ENCODE results near the gene RSPH10B.
"Not testable (repeated sequence)": the region's sequence is repeated elsewhere in the genome, so short reads cannot be mapped to it uniquely, and the experiment has no call there.

RSPH10B gene

DNA sequence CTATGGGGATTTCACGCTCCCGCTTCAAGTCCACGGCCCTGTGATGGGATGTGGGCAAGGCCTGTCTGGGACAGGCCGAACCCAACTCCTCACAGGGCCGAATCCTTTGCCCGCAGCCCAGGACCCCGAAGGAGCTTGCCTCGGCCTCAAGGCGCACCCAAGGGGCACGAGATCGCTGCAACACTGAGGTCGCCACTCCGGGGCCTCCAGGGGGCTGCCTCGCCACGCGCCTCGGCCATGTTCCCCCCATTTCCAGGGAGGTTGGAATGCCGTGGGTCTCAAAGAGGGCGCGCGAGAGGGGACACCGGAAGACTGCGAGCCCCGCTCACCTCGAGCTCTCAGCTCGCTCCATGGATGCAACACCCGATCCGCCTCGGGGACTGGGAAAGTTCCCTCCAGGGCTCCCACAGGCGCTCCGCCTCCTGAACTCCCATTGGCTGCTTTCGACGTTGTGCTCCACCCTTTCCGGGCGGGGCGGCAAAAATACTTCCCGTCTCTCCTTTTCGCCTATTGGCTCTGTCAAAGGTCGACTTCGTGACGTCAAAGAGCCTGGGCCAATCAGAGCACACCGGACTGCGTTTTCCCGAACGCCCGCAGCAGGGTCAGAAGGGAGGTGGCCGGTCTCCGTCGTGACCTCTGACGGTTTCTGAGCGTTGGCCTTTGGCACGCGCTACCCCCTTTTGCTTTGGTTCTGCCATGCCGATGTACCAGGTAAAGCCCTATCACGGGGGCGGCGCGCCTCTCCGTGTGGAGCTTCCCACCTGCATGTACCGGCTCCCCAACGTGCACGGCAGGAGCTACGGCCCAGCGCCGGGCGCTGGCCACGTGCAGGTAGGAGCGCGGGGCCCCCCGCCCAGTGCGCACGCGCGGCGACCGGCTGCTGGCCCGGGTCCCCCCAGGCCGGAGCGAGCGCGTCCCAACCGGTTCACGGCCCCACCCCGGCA is 38.5 kb upstream of the RSPH10B start, which contains the start of the genes AIMP2 and PMS2:
TSS of gene AIMP2 (plus strand) at position 605 of the 944 bp plus-strand sequence. CDS start at position 697, 92 bp downstream.
TSS of gene PMS2 (minus strand) at position 382 of the 944 bp plus-strand sequence. CDS start at position 352, 30 bp downstream.
- TF ChIP-seq, protein P1, sequence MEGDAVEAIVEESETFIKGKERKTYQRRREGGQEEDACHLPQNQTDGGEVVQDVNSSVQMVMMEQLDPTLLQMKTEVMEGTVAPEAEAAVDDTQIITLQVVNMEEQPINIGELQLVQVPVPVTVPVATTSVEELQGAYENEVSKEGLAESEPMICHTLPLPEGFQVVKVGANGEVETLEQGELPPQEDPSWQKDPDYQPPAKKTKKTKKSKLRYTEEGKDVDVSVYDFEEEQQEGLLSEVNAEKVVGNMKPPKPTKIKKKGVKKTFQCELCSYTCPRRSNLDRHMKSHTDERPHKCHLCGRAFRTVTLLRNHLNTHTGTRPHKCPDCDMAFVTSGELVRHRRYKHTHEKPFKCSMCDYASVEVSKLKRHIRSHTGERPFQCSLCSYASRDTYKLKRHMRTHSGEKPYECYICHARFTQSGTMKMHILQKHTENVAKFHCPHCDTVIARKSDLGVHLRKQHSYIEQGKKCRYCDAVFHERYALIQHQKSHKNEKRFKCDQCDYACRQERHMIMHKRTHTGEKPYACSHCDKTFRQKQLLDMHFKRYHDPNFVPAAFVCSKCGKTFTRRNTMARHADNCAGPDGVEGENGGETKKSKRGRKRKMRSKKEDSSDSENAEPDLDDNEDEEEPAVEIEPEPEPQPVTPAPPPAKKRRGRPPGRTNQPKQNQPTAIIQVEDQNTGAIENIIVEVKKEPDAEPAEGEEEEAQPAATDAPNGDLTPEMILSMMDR (IDR thresholded peaks at IDR 0.05; ENCODE audit: poor library complexity, severe bottlenecking): no peak
- Histone ChIP-seq H3K4me1 (ENCODE audit: insufficient read depth, poor library complexity, severe bottlenecking) (no peaks in the 10 kb centered on the region), H3K36me3 (ENCODE audit: low read depth) (peaks cover 20% of the 10 kb centered on the region), H3K9me3 (ENCODE audit: severe bottlenecking) (no peaks in the 10 kb centered on the region), H3K27me3 (ENCODE audit: insufficient read depth, poor library complexity, severe bottlenecking) (no peaks in the 10 kb centered on the region), H3K4me3 (ENCODE audit: severe bottlenecking) (peak within 1 kb of the TSS; percentile 64), H3K27ac (ENCODE audit: poor library complexity, severe bottlenecking) (peak within 1 kb of the TSS; percentile 53)
- peak; percentile 97 for DNase-seq (ENCODE audit: low spot score)
- peak; percentile 92 for ATAC-seq (ENCODE audit: low read depth)

DNA sequence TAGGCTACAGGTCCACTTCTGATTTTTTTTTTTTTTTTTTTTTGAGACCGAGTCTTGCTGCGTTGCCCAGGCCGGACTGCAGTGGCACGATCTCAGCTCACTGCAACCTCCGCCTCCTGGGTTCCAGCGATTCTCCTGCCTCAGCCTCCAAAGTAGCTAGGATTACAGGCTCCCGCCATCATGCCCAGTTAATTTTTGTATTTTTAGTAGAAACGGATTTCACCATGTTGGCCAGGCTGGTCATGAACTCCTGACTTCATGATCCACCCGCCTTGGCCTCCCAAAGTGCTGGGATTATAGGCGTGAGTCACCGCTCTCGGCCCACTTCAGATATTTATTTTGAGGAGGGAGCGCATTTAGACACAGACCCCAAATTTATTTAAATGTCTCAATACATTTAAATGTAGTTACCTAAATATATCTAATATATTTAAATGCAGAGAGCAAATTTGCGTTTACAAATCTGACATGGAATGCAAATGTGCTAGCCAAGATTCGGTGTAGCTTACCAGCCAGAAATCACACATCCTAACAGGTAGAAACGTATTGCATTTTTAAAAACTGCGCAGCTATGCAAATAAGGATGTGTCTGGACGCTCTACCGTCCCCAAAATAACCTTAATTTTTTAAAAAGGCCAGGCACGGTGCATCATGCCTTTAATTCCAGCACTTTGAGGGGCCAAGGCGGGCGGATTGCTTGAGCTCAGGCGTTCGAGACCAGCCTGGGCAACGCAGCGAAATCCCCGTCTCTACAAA is 37.5 kb upstream of the RSPH10B start:
- peaks cover 25% of the 10 kb centered on the region for H3K36me3 ChIP-seq (ENCODE audit: low read depth)
- not testable (repeated sequence) for DNase-seq (ENCODE audit: low spot score); ATAC-seq (ENCODE audit: low read depth); H3K9me3 ChIP-seq (ENCODE audit: severe bottlenecking); H3K4me1 ChIP-seq (ENCODE audit: insufficient read depth, poor library complexity, severe bottlenecking); H3K27me3 ChIP-seq (ENCODE audit: insufficient read depth, poor library complexity, severe bottlenecking)
- H3K27ac ChIP-seq (ENCODE audit: poor library complexity, severe bottlenecking): peak overlapping the region; percentile 53
- H3K4me3 ChIP-seq (ENCODE audit: severe bottlenecking): peak overlapping the region; percentile 64

DNA sequence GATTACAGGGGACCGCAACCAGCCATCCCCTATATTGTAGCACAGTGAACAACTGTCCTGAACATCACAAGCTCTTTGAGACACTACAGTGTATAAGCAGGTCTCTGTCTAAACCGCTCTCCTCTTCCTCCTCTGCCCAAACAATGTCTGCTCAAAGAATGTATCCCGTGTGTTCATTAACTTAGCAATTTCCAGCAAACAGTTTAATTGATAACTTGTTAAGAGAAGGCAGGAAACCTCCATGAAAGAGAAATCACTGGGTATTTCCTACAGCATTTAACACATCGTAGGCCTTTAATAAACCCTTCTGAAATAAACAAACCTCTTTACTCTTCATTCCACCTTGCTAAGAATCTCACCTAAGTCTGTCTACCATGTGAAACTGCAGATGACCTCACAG is 36.9 kb upstream of the RSPH10B start:
- TF ChIP-seq, protein P1 (IDR thresholded peaks at IDR 0.05; ENCODE audit: poor library complexity, severe bottlenecking): no peak
- Histone ChIP-seq H3K9me3 (ENCODE audit: severe bottlenecking) (no peaks in the 10 kb centered on the region), H3K27ac (ENCODE audit: poor library complexity, severe bottlenecking) (no peak overlapping the region), H3K36me3 (ENCODE audit: low read depth) (peaks cover 26% of the 10 kb centered on the region), H3K27me3 (ENCODE audit: insufficient read depth, poor library complexity, severe bottlenecking) (no peaks in the 10 kb centered on the region), H3K4me1 (ENCODE audit: insufficient read depth, poor library complexity, severe bottlenecking) (no peaks in the 10 kb centered on the region), H3K4me3 (ENCODE audit: severe bottlenecking) (no peak overlapping the region)
- DNase-seq (ENCODE audit: low spot score) (no peak), ATAC-seq (ENCODE audit: low read depth) (no peak)

DNA sequence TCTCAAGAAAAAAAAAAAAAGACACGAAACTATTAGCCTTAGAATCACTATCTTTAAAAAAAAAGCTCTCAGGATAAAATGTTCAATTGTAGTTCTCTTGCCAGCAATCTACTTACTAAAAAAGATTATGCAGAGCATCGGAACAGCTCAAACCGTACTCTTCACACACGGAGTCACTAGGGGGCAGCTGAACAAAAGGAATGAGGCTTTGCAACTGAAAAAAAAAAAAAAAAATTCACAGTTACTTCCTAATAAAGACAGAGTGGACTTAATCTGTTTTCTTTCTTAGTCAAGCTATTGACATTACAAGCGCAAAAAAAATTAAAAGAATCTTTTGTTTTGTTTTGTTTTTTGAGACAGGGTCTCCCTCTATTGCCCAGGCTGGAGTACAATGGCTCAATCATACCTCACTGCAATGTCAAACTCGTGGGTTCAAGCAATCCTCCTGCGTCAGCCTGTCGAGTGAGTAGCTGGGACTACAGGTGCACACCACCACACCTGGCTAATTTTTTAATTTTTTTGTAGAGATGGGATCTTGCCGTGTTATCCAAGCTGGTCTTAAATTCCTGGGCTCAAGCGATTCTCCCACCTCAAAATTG is 26.8 kb upstream of the RSPH10B start:
- TF ChIP-seq, protein P1 (IDR thresholded peaks at IDR 0.05; ENCODE audit: poor library complexity, severe bottlenecking): peak; percentile 78
- Histone ChIP-seq H3K4me1 (ENCODE audit: insufficient read depth, poor library complexity, severe bottlenecking) (peaks cover 10% of the 10 kb centered on the region), H3K4me3 (ENCODE audit: severe bottlenecking) (no peak overlapping the region), H3K36me3 (ENCODE audit: low read depth) (peaks cover 80% of the 10 kb centered on the region), H3K27ac (ENCODE audit: poor library complexity, severe bottlenecking) (no peak overlapping the region), H3K27me3 (ENCODE audit: insufficient read depth, poor library complexity, severe bottlenecking) (no peaks in the 10 kb centered on the region), H3K9me3 (ENCODE audit: severe bottlenecking) (no peaks in the 10 kb centered on the region)
- DNase-seq (ENCODE audit: low spot score): no peak
- peak; percentile 38; the same call in 1 of the 3 replicates for ATAC-seq (ENCODE audit: low read depth)

DNA sequence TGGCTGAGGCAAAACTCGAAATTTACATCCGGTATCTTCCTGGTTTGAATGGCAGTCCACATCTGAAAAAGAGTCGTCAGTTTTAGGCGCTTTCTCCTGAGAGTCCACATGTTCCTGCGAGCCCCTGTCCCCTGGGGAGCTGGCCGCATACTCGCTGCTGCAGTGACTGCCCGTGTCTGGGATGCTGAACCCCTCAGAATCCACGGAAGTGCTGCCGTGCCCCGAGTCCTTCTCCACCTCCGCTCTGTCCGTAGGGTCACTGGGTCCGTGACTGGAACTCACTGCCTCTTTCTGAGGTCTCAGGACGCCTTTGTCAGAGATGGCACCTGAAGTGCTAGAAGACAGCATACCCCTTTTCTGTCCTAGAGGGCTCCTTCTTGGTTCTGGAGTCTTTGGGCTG is 16.6 kb upstream of the RSPH10B start:
- H3K9me3 ChIP-seq (ENCODE audit: severe bottlenecking); H3K27me3 ChIP-seq (ENCODE audit: insufficient read depth, poor library complexity, severe bottlenecking); H3K27ac ChIP-seq (ENCODE audit: poor library complexity, severe bottlenecking); DNase-seq (ENCODE audit: low spot score); H3K4me1 ChIP-seq (ENCODE audit: insufficient read depth, poor library complexity, severe bottlenecking); H3K4me3 ChIP-seq (ENCODE audit: severe bottlenecking); ATAC-seq (ENCODE audit: low read depth): not testable (repeated sequence)
- H3K36me3 ChIP-seq (ENCODE audit: low read depth): peaks cover 42% of the 10 kb centered on the region

DNA sequence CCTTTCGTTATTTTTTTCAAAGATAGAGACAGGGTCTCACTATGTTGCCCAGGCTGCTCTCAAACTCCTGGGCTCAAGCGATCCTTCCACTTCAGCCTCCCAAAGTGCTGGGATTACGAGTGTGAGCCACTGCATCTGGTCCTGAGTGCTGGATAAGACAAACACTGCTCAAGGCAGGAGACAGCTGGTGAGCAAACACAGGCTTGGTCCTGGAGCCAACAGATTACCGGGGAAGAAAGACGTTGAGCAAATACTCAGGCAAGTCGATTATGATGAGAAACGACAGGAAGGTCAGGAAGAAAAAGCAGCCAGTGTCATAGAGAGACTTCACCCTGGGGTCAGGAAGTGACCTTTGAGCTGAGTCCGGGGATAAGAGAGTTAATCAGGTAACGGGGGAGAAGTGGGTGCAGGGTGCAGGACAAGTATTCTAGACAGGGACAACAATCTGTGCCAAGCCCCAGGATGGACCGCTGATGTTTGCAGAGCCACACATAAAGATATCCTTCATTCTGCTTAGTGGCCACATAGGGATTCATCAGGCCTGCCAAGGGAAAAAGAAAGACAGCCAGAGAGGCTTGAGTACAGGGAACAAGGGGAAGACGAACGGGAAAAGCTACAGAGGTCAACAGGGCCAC is 9.3 kb upstream of the RSPH10B start:
- not testable (repeated sequence) for H3K27me3 ChIP-seq (ENCODE audit: insufficient read depth, poor library complexity, severe bottlenecking); DNase-seq (ENCODE audit: low spot score)

DNA sequence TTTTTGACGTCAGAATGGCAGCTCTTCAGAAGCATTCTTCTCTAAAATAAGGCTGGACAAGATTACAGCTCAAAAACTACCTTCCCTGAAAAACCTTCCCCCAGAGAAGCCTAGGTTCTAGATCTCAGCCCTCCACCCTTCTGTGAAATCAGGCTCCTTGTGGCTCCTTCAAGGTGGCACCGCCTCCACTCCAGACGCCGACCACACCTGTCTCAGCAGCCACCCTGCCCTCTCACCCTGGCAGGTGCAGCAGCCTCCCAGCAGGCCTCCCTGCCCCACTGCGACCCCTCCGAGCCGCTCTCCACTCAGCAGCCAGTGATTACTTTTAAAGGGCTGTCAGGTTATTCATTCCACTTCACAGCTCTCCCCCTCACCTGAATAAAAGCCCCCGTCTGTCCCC is 3.1 kb upstream of the RSPH10B start:
- H3K27me3 ChIP-seq (ENCODE audit: insufficient read depth, poor library complexity, severe bottlenecking); H3K36me3 ChIP-seq (ENCODE audit: low read depth); H3K4me3 ChIP-seq (ENCODE audit: severe bottlenecking); ATAC-seq (ENCODE audit: low read depth); DNase-seq (ENCODE audit: low spot score); H3K27ac ChIP-seq (ENCODE audit: poor library complexity, severe bottlenecking); H3K4me1 ChIP-seq (ENCODE audit: insufficient read depth, poor library complexity, severe bottlenecking); H3K9me3 ChIP-seq (ENCODE audit: severe bottlenecking): not testable (repeated sequence)

More for the DNA sequence above, 9.3 kb upstream of the RSPH10B start:
- ATAC-seq (ENCODE audit: low read depth); H3K9me3 ChIP-seq (ENCODE audit: severe bottlenecking); H3K4me3 ChIP-seq (ENCODE audit: severe bottlenecking); H3K4me1 ChIP-seq (ENCODE audit: insufficient read depth, poor library complexity, severe bottlenecking); H3K27ac ChIP-seq (ENCODE audit: poor library complexity, severe bottlenecking): not testable (repeated sequence)
- peaks cover 12% of the 10 kb centered on the region for H3K36me3 ChIP-seq (ENCODE audit: low read depth)

DNA sequence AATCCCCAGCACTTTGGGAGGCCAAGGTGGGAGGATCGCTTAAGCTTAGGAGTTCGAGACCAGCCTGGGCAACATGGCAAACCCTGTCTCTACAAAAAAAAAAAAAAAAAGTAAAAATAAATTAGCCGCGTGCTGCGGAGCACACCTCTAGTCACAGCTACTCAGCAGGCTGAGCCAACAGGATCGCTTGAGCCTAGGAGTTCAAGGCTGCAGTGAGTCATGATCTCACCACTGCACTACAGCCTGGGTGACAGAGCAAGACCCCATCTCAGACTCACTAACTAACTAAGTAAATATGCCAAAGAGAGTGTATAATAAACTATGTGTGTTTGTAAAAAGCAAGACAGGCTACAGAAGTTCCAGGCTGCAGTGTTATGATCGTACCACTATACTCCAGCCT is 6.7 kb downstream of the RSPH10B start:
- not testable (repeated sequence) for H3K4me1 ChIP-seq (ENCODE audit: insufficient read depth, poor library complexity, severe bottlenecking); H3K4me3 ChIP-seq (ENCODE audit: severe bottlenecking); ATAC-seq (ENCODE audit: low read depth); H3K9me3 ChIP-seq (ENCODE audit: severe bottlenecking); H3K27me3 ChIP-seq (ENCODE audit: insufficient read depth, poor library complexity, severe bottlenecking); H3K27ac ChIP-seq (ENCODE audit: poor library complexity, severe bottlenecking); H3K36me3 ChIP-seq (ENCODE audit: low read depth); DNase-seq (ENCODE audit: low spot score)

All from RWPE2 (cell line).